Measurements from ENCODE around the gene UBE2F.
"Not testable (repeated sequence)": the region's sequence is repeated elsewhere in the genome, so short reads cannot be mapped to it uniquely, and the experiment has no call there.

- TF ChIP-seq EZH2 (IDR thresholded peaks at IDR 0.05; ENCODE audit: borderline replicate concordance, low read depth, low read length, severe bottlenecking); CTCF (IDR thresholded peaks at IDR 0.05; ENCODE audit: borderline replicate concordance, extremely low read depth, low read length, poor library complexity, severe bottlenecking): not testable (repeated sequence)
Observed at GRCh38 chr2:238066718-238067117, 99.9 kb downstream of the UBE2F start.

Measured in DND-41 (cell line).